Suprapubic skin (tissue), 4 donors: ENCODE measurements around the gene SFTPB.

Experiments
- EP300 ChIP-seq: sonication (generic); formaldehyde crosslinking; IDR thresholded peaks from one replicate; pipeline ENCODE4 v1.6.1; 2017; ENCODE audit warnings: antibody characterized with exemption
- POLR2AphosphoS5 ChIP-seq, 3 donors: sonication (generic); formaldehyde crosslinking; IDR thresholded peaks; one replicate each; pipeline ENCODE4 v1.6.1; 2017; ENCODE audit warnings: antibody characterized with exemption in 3 of 3
- TF ChIP-seq, protein P1 (sequence below), 2 donors: fragments of 200-600 bp in 1 of 2; fragments of 450-650 bp in 1 of 2; sonication (generic) in 1 of 2; IDR thresholded peaks; one replicate each; pipeline ENCODE4 v1.5.1; 2016 to 2019; ENCODE audit warnings: antibody characterized with exemption in 2 of 2, mild to moderate bottlenecking in 1 of 2, moderate library complexity in 1 of 2

DNA sequence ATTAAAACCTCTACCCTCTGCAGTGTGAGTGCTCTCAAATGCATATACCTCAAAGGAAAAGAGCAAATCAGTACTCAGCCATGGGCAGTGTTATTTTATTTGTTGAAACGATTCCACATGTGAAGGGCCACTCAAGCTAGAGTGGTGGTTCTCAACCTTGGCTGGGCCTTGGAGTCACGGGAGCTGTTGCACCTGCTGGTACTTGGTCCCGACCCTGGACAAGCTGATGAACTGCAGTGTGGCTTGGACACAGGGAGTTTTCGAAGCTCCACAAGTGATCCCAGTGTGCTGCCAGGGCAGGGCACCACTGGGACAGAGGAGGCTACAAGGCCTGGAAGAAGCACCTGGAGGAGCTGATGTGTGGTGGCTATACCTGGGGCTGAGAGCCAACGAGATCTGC is 45.8 kb upstream of the SFTPB start:
- no peak for TF ChIP-seq POLR2AphosphoS5 (IDR thresholded peaks at IDR 0.05)
- TF ChIP-seq, protein P1, sequence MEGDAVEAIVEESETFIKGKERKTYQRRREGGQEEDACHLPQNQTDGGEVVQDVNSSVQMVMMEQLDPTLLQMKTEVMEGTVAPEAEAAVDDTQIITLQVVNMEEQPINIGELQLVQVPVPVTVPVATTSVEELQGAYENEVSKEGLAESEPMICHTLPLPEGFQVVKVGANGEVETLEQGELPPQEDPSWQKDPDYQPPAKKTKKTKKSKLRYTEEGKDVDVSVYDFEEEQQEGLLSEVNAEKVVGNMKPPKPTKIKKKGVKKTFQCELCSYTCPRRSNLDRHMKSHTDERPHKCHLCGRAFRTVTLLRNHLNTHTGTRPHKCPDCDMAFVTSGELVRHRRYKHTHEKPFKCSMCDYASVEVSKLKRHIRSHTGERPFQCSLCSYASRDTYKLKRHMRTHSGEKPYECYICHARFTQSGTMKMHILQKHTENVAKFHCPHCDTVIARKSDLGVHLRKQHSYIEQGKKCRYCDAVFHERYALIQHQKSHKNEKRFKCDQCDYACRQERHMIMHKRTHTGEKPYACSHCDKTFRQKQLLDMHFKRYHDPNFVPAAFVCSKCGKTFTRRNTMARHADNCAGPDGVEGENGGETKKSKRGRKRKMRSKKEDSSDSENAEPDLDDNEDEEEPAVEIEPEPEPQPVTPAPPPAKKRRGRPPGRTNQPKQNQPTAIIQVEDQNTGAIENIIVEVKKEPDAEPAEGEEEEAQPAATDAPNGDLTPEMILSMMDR (IDR thresholded peaks at IDR 0.05) = no peak
- no peak for TF ChIP-seq EP300
